SK-N-SH treated with all-trans-retinoic acid at 6 μM for 48 hours (cell line): ENCODE measurements around the gene B3GNT3.

Source experiments
- BACH2 ChIP-seq: fragments of 250-450 bp; sonication (Bioruptor Pico); IDR thresholded peaks from 2 replicates; pipeline ENCODE4 v1.9.0; 2021; ENCODE audit warnings: mild to moderate bottlenecking, borderline replicate concordance
- CREB5 ChIP-seq: fragments of 250-450 bp; sonication (Bioruptor Pico); IDR thresholded peaks from 2 replicates; pipeline ENCODE4 v1.5.1; 2020; ENCODE audit warnings: low read depth, mild to moderate bottlenecking, moderate library complexity
- CSDC2 ChIP-seq: fragments of 250-450 bp; sonication (Bioruptor Pico); IDR thresholded peaks from 2 replicates; pipeline ENCODE4 v1.5.0; 2020; ENCODE audit warnings: mild to moderate bottlenecking, moderate library complexity
- ESRRG ChIP-seq: fragments of 250-450 bp; sonication (Bioruptor Pico); IDR thresholded peaks from 2 replicates; pipeline ENCODE4 v1.6.1; 2021; ENCODE audit warnings: mild to moderate bottlenecking
- PATZ1 ChIP-seq: fragments of 250-450 bp; sonication (Bioruptor Pico); IDR thresholded peaks from 2 replicates; pipeline ENCODE4 v1.8.0; 2020; ENCODE audit warnings: mild to moderate bottlenecking, moderate library complexity, borderline replicate concordance
- POU6F1 ChIP-seq: fragments of 250-450 bp; sonication (Bioruptor Pico); IDR thresholded peaks from 2 replicates; pipeline ENCODE4 v1.8.0; 2021; ENCODE audit warnings: low read depth, mild to moderate bottlenecking, moderate library complexity, borderline replicate concordance
- RARB ChIP-seq: fragments of 250-450 bp; sonication (Bioruptor Pico); IDR thresholded peaks from 2 replicates; pipeline ENCODE4 v1.8.0; 2021; ENCODE audit warnings: mild to moderate bottlenecking, moderate library complexity
- TCF4 ChIP-seq: fragments of 250-450 bp; sonication (Bioruptor Pico); IDR thresholded peaks from 2 replicates; pipeline ENCODE4 v1.8.0; 2021; ENCODE audit warnings: mild to moderate bottlenecking, moderate library complexity, borderline replicate concordance
- ZC3H10 ChIP-seq: fragments of 250-450 bp; sonication (Bioruptor Pico); IDR thresholded peaks from 2 replicates; pipeline ENCODE4 v1.5.1; 2021; ENCODE audit warnings: mild to moderate bottlenecking, moderate library complexity
- ZNF70 ChIP-seq: fragments of 450-650 bp; formaldehyde crosslinking; IDR thresholded peaks from 2 replicates; pipeline ENCODE4 v1.5.0; 2020; ENCODE audit warnings: mild to moderate bottlenecking, moderate library complexity

GRCh38 chr19:17811103-17811502 is 16.2 kb downstream of the B3GNT3 start:
- no peak for TF ChIP-seq RARB (CRISPR knock-in tag)
- no peak for TF ChIP-seq CREB5 (CRISPR knock-in tag)
- no peak for TF ChIP-seq POU6F1 (CRISPR knock-in tag)
- no peak for TF ChIP-seq CSDC2 (CRISPR knock-in tag)
- TF ChIP-seq BACH2 = no peak
- TF ChIP-seq ESRRG (CRISPR knock-in tag) = no peak
- TF ChIP-seq ZNF70 (CRISPR knock-in tag) = no peak
- TF ChIP-seq PATZ1 = no peak
- TF ChIP-seq ZC3H10 (CRISPR knock-in tag) = no peak
- no peak for TF ChIP-seq TCF4 (CRISPR knock-in tag)
